Suprapubic skin (tissue), 4 donors: ENCODE measurements around the gene GPBAR1.

Experiments used
- CTCF ChIP-seq, 2 donors: fragments of 200-600 bp in 1 of 2; fragments of 450-650 bp in 1 of 2; sonication (generic) in 1 of 2; IDR thresholded peaks; one replicate each; pipeline ENCODE4 v1.5.1; 2016 to 2019; ENCODE audit warnings: antibody characterized with exemption in 2 of 2, mild to moderate bottlenecking in 1 of 2, moderate library complexity in 1 of 2
- EP300 ChIP-seq: sonication (generic); formaldehyde crosslinking; IDR thresholded peaks from one replicate; pipeline ENCODE4 v1.6.1; 2017; ENCODE audit warnings: antibody characterized with exemption
- POLR2A ChIP-seq, 2 donors: fragments of 450-650 bp; IDR thresholded peaks; one replicate each; pipeline ENCODE4 v1.6.1; 2017; ENCODE audit warnings: antibody characterized with exemption in 2 of 2, mild to moderate bottlenecking in 2 of 2, moderate library complexity in 2 of 2
- POLR2AphosphoS5 ChIP-seq, 3 donors: sonication (generic); formaldehyde crosslinking; IDR thresholded peaks; one replicate each; pipeline ENCODE4 v1.6.1; 2017; ENCODE audit warnings: antibody characterized with exemption in 3 of 3

- TF ChIP-seq CTCF (IDR thresholded peaks at IDR 0.05) (no peak), POLR2A (IDR thresholded peaks at IDR 0.05) (no peak), EP300 (no peak), POLR2AphosphoS5 (IDR thresholded peaks at IDR 0.05) (no peak)
Measured at GRCh38 chr2:218305383-218305782, 44.6 kb downstream of the GPBAR1 start.
